Measurements from ENCODE around the gene HTR3B.

HTR3B gene

GRCh38 chr11:113881856-113882255 is 22.7 kb upstream of the HTR3B start:
- no peak overlapping the region for H3K4me3 ChIP-seq (ENCODE audit: low read depth, low read length)
- no peak for DNase-seq (ENCODE audit: low read depth, low spot score)
- in situ Hi-C loops (cut with HindIII; ENCODE audit: low sequenced_read_pairs) = no loop called here
- no peak for TF ChIP-seq CTCF (IDR thresholded peaks at IDR 0.05; ENCODE audit: low read depth, low read length)

GRCh38 chr11:113884361-113884836 is 20.2 kb upstream of the HTR3B start:
- DNase-seq (ENCODE audit: low read depth, low spot score) = peak; percentile 10
- no peak for TF ChIP-seq CTCF (IDR thresholded peaks at IDR 0.05; ENCODE audit: low read depth, low read length)
- no peak overlapping the region for H3K4me3 ChIP-seq (ENCODE audit: low read depth, low read length)
- in situ Hi-C loops (cut with HindIII; ENCODE audit: low sequenced_read_pairs) = no loop called here

DNA sequence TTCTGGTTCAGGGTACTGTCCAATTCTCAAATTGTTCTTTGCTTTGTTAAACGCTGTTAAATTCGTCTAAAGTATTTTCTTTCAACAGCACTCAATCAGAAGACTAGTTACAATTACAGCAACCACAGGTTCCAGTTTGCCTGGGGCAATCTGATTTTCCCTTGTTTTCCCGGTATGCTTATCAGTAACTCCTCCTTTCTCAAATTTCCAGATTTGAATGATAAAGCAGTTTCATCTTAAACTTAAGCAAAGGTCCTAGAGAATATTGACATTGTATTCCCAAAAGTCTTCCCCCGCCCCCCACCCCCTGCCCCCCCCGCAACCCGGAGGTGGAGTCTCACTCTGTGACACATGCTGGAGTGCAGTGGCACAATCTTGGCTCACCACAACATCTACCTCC is 18.7 kb upstream of the HTR3B start:
- TF ChIP-seq CTCF (IDR thresholded peaks at IDR 0.05; ENCODE audit: low read depth, low read length) = no peak
- no peak for DNase-seq (ENCODE audit: low read depth, low spot score)
- H3K4me3 ChIP-seq (ENCODE audit: low read depth, low read length) = no peak overlapping the region
- in situ Hi-C loops (cut with HindIII; ENCODE audit: low sequenced_read_pairs) = no loop called here

GRCh38 chr11:113888848-113889247 is 15.7 kb upstream of the HTR3B start:
- in situ Hi-C loops (cut with HindIII; ENCODE audit: low sequenced_read_pairs) = no loop called here
- TF ChIP-seq CTCF (IDR thresholded peaks at IDR 0.05; ENCODE audit: low read depth, low read length) = no peak
- no peak for DNase-seq (ENCODE audit: low read depth, low spot score)
- no peak overlapping the region for H3K4me3 ChIP-seq (ENCODE audit: low read depth, low read length)

- DNase-seq (ENCODE audit: low read depth, low spot score) = no peak
- no peak for TF ChIP-seq CTCF (IDR thresholded peaks at IDR 0.05; ENCODE audit: low read depth, low read length)
- no peak overlapping the region for H3K4me3 ChIP-seq (ENCODE audit: low read depth, low read length)
- in situ Hi-C loops (cut with HindIII; ENCODE audit: low sequenced_read_pairs) = no loop called here
These were observed 10.1 kb upstream of the HTR3B start for GRCh38 chr11:113894421-113894996.

DNA sequence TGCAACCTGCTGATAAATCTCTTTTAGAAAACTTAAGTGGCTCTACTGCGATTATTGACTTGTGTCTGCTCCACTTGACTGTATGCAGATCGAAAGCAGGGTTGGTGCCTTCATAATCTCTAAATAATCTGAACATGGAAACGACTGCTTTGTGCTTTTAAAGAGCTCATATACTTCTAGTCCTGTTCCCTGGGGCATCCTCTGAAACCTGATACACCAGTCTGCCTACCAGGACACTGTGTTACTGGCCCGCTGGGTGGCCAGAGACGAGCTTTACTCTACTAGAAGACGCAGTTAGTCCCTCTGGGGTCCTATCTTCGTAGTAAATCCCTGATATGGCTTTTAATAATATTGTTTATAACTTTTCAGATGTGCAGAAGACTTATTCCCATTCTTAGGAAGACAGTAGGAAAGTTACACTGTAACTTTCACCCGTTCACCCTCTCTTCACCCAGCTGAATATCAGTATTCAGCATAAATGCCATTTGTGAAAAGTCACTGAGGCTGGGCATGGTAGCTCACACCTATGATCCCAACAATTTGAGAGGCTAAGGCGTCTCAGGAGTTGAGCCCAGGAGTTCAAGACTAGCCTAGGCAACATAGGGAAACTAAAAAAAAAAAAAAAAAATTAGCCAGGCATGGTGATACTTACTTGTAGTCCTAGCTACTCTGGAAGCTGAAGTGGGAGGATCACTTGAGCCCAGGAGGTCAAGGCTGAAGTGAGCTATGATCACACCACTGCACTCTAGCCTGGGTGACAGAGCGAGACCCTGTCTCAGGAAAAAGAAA is 9.0 kb upstream of the HTR3B start:
- in situ Hi-C loops (cut with HindIII; ENCODE audit: low sequenced_read_pairs) = no loop called here

More for the DNA sequence above, 9.0 kb upstream of the HTR3B start:
- TF ChIP-seq CTCF (IDR thresholded peaks at IDR 0.05; ENCODE audit: low read depth, low read length) = no peak
- no peak overlapping the region for H3K4me3 ChIP-seq (ENCODE audit: low read depth, low read length)
- DNase-seq (ENCODE audit: low read depth, low spot score) = peak; percentile 0

All from astrocyte of the spinal cord (primary cell).